ENCODE data around the gene KCTD18.

The KCTD18 gene

DNA sequence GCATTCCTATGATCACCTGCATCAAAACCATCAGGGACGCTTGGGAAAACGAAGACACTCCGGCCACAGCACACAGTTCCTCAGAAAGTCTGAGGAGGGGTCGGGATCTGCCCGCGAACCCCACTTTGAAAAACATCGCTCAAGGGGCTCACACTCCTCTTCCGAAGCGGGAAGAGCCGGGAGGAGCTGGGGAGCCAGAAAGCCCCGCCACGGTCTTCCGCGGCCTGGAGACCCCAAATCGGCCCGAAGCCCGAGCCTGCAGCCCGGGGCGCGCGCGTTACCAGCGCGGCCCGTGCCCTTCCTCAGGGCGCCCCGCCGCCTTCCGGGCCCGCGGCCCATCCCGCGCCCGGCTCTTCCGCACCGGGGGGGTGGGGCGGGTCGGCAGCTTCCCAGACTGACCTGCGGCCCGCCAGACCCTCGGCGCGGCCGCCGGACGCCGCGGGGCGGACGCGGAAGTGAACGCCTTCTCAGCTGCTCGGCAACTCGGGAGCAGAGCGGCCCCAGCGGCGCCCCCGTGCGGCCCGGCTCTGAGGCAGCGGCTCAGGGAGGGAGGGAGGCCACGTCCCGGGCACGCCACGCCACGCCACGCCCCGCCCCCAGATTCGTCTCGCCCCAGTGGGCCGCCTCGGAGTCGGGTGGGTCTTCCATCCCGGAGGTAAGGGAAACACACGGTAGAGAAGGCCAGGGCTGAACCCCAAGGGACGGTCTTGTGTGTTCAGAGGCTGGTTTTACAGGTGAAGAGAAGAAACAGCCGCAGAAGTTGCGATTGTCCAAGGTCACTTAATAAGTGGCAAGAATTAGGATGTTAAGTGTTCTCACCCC lies at the start of gene KCTD18:
TSS of gene KCTD18 (minus strand) at position 457 of the 822 bp plus-strand sequence. CDS start 3,052 bp downstream, outside the sequence.
- DNase-seq = peak; percentile 48

DNA sequence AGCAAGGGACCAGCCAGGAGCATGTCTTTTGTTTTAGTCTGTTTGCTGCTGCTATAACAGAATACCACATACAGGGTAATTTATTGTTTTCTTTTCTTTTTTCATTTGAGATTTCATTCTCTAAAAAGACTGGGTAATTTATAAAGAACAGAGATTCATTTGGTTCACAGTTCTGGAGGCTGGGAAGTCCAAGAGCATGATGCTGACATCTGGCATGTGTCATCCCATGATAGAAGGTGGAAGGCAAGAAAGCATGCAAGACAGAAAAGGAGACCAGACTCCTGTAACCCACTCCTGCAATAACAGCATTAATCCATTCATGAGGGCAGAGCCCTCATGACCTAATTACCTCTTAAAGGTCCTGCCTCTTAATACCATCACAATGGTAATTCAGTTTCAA lies 30.9 kb upstream of the KCTD18 start:
- no peak for DNase-seq

DNA sequence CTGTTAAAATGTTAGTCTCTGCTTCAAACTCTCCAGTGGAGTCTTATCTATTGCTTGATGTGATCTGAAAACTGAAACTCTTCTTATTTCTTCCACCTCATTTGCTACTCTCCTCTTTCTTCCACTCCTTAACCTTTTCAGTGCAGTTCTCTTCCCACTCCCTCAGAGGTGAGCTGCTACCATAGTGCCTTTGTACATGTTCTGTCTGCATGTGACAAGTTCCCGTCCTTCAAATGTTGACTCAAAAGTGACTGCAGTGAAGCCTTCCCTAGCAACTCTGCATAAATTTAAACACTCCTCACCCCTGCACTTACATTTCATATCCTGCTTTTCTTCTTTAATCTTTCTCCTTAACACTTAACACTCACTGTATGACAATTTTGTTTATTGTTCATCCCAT lies 28.3 kb upstream of the KCTD18 start:
- DNase-seq = no peak

DNA sequence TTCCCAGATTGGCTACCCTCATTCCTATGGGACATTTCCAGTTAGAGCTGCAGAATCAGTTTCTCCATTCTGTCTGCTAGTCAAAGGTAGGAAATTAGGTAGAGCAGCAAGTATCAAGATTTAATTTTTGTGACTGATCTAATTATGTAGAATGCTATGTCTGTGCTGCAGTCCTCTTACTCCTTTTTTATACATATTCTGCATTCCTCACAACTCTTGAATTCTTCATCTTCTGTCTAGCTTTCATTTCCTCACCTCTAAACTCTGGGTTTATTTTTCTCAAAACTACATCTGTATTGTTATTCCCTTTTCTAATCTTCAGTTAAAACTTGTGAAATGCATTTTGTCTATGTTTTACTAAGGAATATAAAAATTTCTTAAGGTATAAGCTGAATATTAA lies 24.7 kb upstream of the KCTD18 start:
- DNase-seq = no peak

DNA sequence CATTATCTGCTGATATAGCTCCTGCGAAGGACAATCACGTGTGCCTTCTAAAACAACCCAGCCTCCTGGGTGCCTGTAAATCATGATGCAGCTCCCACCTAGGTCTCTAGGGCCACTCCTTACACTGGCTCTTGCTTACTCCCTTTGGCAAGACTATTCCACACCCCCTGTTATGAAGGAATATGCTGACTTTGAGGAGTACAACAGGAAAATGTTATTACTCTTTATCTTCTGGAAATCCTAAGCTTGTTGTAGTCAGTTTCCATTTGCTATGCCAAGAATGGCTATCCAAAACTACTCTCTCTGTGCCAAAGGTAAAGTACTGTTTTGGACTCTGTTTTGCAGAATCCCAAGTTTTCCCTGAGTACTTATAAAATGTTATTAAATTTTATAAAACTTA lies 23.9 kb upstream of the KCTD18 start:
- no peak for DNase-seq

DNA sequence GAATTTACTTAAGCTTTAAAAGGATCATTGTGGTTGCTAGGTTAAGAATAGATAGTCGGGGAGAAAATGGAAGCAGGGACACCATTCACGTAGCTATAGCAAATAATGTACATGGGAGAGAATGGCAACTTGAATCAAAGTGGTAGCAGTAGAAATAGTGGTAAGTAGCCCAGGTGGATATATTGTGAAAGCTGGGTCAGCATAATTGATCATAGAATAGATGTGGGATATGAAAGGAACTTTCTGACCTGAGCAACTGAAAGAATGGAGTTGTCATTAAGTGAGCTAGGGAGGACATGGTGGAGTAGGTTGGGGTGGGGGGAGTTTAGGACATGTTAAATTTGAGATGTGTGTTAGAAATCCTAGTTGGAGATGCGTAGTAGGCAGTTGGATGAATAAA lies 18.4 kb upstream of the KCTD18 start:
- no peak for DNase-seq

DNA sequence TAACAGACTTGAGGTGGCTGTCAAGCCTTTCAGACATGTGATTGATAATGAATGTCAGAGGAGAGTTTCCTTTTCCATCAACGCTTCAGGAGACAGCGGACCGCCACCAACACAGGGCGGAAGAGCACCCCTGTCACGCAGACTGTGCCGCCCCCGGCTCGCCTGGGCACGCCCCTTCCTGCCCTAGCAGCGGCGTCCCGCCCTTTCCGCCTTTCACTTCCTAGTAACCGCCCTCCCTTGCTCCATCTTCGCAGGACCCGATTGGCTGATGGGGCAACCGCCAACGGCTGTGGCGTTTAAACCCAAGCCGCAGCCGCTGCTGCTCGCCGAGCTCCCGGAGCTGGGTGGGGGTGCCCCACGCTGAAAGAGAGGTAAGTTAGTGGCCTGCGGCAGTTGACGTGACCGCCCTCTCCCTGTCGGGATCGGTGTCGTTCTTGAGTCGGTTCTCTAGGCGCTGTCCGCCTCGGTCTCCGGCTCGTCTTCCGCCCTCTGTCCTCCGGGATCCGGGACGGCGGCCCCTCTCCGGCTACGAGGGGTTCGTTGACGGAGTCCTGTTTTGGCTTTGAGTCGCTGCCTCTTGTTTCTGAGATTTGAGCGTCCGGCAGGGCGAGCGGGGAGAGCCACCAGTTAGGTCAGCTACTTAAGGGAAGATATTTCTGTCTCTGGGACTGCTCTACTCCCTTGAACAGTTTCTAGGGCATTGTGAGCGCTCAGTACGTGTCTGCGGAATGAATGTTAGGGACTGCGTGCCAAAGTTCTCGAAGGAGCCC lies 16.2 kb upstream of the KCTD18 start, which contains the start of gene SGO2:
TSS of gene SGO2 (plus strand) at position 326 of the 770 bp plus-strand sequence. CDS start 6,769 bp downstream, outside the sequence.
- peak; percentile 94 for DNase-seq

DNA sequence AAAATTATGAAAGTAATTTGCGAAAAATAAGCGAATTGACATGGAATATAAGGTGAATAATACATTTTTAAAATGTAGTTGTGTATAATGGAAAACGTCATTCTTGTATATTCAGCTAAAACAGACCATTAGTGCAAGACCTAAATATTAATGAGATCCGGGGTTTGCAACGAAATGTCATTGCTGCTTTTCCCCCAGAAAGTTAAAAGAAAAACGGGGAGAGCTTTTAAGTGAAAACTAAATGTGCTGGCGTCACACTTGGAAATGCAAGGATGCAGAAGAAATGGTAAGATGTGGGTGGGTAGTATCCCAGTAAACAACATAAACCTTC lies 15.6 kb upstream of the KCTD18 start:
- no peak for DNase-seq

DNA sequence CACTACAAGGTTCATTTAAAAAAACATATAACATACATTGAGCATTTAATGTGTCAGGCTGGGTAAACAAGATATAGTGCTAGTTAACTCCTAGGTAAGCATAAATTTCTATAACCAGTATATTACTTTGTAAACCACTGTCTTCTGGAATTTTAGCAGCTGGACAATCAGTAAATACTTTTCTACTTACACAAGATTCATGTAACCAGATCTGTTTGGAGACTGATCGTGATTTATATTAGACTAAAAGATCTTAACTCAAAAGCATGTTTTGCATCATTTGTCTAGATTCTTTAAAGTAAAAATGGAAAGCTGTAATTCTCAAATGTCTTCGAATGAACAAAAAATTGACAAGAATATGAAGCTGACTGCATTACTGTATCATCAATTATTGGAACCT lies 15.2 kb upstream of the KCTD18 start:
- DNase-seq = no peak

DNA sequence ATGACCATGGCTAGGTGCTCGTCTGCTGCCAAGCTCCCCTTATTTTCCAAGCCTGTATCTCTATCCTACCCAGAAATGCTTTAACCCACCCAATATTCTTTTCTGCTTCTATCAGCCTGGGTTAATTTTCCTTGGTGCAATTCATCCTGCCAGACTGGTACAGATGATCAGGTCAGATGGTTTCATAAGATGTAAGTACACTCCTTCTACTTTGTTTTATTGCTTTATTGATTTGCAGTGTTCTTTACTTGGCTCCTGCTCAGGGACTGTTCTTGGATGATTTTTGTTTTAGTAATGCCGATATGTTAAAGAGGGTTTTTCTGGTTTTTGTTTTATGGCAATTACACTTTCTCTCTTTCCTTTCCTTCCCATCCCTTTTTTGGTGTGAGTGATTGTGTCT lies 13.7 kb upstream of the KCTD18 start:
- DNase-seq = no peak

DNA sequence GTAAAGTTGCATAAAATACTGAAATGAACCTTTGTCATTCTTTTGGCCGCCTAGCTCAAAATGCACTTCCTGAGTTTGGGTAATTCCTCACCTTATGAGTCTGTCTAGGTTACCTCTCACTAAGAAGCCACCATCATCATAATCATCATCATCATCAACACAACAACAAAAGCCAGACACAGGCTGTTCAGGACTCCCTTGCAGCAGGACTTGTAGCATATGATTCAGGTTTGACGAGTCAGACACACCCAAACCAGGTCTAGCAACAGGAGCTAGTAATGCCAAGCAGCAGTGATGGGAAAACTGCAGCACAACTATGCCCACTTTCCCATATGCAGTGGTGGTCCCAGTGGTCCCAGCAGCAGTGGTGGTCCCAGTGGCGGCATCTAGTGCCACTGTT lies 13.3 kb upstream of the KCTD18 start:
- DNase-seq = no peak

DNA sequence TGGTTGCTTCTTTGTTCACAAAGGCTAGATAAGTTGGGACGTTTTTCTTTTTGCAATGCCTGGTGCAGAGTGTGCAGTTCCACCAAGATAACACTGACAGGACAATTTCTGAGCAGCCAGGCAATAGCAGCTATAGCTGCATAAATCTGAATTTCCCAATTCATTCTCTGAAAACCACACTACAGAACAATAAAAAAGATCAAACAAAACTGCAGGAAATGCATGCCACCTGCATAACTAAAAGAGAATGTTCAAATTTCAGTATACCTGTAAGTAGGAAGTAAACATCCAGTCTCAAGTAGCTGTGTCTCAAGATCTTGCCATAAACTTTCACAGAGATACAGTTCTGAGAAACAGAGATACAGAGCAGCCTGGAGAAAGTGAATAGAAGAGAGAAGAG lies 5.3 kb upstream of the KCTD18 start:
- DNase-seq = no peak

DNA sequence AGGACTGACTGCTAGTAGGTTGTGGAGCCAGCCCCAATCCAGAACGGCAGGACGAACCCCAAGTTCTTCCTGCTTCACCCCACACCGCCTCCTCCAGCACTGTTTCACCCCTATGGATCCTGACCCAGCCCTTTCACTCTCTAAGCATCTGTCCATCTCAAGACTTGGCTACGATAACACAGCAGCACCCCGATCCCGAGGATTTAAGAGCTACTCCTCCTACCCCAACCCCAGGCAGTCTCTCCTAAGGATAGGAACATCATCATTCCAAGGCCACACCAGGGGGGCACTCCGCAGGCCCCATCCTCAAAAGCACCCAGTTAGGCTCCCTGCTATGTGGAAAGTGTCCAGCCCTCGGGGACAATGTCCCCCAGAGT lies 645 bp downstream of the KCTD18 start:
- DNase-seq = no peak

DNA sequence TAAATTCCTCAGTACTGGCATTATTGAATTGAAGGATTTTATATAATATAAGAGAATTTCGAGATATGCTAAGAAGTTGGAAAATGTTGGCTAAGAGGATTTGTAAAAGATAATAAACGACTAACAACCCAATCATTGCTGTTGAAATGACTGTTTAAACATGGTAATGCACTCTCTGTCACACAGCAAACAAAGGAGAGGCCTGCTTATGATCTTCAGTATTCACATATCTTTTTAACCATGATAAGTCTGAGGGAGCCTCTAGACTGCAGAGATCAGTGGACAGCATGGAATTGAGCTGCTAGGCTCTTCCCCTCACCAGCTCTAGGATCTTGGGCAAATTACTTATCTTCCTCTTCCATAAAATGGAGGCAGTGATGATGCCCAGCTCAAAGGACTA lies 2.7 kb downstream of the KCTD18 start:
- DNase-seq = no peak

DNA sequence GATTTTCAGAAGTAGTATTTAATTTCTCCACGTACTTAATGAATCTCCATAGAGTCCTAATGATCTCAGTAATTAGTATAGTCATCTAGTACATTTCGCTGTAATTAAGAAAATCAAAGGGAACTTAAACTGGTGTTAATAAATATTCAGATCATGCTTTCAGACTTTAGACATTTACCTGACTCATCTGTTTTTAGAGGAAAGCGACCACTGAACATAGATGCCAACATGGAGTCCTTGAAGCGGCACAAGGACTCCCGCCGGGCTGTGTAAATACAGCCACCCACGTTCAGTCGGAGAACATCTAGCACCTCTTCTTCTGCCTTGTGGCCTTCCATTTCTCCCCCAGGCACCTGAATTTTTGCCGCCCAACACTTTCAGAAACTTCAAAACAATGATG lies 3.2 kb downstream of the KCTD18 start:
- no peak for DNase-seq

DNA sequence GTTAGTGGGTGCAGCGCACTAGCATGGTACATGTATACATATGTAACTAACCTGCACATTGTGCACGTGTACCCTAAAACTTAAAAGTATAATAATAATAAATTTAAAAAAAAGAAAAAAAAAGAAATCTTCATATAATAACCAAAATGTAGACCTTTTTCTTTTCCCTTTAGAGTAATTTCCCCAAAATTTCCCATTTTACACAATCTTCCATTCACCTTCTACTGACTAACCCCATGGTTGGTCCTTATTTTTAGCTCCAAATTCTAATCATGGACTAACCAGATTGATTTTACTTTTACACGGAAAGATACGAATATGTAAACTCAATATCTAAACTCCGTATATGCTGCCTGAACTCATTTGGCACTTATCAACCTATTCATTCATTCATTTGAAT lies 7.7 kb downstream of the KCTD18 start:
- no peak for DNase-seq

DNA sequence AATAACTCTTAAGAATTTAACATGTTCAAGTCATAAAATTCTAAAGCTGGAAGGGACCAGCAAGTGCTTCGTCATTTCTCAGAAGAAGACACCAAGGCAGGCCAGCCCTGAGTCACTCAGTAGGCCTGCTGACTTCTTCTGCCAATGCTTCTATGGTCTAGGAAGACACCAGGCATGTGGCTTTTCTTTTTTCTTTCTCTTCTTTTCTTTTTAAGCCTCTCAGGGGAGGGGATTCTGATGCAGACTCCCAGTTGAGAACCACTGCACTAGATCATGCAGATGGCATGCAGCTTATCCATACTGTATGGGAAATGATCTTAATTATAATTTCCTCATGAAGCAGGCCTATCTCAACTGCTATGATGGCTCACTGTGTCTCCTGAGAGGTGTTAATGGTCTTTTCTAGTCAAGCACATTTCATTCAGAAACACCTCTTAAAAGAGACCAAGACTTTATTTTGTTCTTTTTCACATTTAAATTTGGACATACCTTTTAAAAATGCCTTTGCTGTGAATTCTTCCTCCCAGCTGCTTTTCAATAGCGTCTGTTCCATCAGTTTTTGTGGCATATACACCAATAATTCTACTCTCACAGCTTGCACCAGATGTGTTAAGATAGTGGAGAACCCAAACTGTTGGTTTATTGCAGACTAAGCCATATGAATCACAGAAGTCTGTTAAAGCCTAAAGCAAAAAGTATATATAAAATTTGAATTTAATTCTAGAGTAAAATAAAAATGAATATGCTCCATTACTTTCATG lies 11.3 kb downstream of the KCTD18 start:
- no peak for DNase-seq

DNA sequence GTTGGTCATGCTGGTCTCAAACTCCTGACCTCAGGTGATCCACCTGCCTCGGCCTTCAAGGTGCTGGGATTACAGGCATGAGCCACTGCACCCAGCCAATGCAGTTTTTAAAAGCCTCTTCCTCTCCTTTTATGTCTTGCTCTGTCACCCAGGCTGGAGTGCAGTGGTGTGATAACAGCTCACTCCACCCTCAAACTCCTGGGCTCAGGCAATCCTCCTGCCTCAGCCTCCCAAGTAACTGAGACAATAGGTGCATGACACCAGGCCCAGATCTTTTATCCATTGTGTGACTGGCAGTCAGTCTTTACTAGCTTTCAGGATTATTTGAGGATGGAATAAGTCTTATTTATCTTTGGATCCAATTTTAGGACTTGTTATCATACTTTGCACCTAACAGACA lies 13.2 kb downstream of the KCTD18 start:
- no peak for DNase-seq

DNA sequence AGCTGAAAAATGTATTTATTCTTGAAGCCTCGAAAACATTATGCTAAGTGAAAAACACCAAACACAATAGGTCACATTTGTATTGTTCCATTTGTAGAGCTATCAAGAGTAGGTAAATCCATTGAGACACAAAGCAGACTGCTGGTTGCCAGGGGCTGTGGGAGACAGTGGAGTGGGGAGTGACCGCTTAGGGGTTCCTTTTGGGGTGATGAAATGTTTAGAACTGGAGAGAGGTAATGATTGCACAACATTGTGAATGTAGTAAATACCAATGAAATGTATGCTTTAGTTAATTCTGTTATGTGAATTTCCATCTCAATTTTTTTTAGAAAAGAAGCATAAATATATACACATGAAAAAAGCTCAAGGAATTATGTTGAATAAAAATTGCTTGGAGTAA lies 15.8 kb downstream of the KCTD18 start:
- no peak for DNase-seq

DNA sequence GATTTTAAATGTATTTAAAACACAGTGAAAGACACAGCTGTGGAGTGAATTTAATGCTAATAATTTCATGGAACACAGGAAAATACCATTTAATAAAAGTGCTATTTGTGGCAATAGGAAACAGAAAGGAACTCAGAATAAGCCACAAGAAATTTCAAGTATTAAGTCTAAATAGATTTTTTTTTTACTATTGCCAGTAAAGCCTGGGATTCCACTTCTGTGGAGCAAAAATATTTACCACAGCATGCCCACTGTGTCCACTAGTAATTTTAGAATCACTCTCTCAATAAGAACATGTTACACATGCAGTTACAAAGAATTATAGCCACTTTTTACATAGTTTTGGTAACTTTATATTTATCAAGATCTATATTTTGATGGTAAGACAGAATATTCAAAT lies 17.2 kb downstream of the KCTD18 start:
- DNase-seq = no peak

DNA sequence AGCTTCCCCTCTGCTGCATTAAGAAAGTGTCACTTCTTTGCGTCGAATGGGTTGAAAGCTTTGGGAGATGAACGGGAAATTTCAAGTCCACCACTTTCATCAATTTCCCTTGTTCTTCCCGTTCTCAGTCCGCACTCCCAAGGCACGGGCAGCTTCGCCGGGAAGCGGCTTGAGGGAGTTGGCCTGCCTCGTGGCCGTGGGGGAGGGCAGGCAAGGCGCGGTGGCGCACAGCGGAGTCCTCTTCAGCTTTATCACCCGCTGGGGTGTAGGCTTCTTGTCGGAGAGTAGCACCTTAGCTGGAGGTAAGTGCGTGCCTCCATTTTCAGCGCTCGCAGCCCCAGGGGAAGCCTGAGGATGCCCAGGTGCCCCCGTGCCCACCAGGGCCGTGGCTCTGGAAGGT lies 19.9 kb downstream of the KCTD18 start:
- DNase-seq = no peak

DNA sequence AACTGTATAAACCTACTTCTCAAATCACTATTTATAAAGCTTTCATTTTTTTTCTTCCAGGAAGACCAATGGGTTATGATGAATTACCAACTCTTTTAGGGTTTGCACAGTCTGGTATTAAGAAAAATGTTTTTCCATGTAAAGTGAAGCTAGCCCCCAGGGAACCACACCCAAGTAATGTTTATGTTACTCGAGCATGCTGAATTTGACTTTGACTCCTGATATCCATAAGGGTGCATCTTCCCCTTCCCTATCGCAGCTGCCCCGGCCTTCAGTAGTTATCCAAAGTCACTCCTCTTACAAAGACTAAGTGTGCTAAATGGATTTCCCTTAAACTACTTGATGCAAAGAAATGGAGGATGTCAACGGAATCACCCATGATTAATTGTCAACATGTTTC lies 21.7 kb downstream of the KCTD18 start:
- no peak for DNase-seq

DNA sequence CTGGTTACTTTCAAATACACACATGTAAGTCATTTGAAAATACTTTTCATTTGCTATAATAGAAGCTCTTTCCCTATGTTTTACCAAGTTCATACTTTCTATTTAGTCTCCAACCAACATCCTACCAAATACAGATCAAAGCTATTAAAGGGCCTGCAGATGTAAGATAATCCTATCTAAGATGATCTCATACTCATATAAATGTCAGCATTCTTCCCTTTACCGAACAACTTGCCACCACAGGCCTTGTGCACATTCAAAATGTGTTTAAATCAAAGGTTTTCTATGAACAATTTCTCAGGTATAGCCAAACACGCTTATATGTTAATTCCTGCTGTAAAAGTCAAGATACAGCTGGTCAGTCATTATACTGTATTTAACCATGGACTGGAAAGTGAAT lies 23.3 kb downstream of the KCTD18 start:
- no peak for DNase-seq

DNA sequence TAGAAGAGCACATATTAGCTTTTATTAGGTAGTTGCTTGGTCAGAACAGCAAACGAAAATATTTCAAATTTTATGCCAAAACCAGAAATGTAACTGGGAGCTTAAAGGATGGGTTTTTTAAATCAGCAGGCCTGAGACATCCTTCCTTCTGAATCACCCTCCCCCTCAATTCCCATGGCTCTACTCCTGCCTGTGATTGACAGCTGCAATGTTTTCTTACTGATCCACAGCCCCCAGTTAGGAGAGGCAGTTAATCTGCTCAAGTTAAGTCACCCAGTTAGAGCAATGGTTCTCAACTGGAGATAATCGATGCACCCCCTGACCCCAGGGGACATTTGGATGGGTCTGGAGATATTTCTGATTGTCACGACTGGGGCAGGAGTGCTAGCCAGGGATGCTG lies 24.9 kb downstream of the KCTD18 start:
- DNase-seq = no peak
